Suppressor macrophage (primary cell): ENCODE data around the gene TBCA.
A peak's percentile ranks its signal among the peaks of the same experiment; 100 is the strongest.
"Not testable (repeated sequence)": the region's sequence is repeated elsewhere in the genome, so short reads cannot be mapped to it uniquely, and the experiment has no call there.

Source experiments
- DNase-seq, 4 experiments: peaks; one replicate each; pipeline ENCODE4 v3.0.0-alpha.2; 2020 to 2022

Gene TBCA

DNA sequence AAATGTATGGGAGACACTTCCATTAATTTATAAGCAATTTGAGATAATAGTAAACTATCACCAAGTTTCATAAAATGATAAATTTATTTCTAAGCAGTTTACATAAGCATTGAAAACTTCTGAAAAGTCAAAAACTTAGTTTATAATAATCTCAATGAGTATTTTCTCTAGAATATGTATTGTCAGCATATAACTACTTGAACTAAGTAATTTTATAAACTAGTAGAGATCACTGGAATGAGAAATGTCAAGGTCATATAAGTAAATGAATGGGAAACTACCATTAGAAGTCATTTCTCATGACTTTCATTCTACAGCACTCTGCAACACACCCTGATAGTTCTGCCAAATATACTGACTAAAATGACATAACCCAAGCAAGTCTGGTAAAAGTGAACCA lies 3.4 kb downstream of the TBCA start:
- DNase-seq = no peak

DNA sequence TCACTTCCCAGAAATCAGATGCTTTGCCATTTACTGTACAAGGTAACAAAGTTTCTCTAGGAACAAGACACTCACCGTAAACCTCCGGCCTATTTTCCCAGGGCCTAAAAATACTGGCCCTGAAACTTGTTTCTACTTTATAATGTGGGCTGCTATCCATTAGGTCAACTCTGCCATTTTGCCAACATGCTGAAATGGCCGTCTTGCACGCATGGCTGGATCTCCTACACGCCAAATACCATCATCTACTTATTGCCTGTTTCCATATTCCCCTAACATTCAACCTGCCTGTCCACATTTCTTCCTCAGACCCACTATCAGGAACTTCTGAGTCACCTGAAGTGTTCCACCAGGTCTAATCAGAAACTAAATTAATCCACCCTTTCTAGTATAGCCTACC lies 4.7 kb downstream of the TBCA start:
- DNase-seq = no peak

DNA sequence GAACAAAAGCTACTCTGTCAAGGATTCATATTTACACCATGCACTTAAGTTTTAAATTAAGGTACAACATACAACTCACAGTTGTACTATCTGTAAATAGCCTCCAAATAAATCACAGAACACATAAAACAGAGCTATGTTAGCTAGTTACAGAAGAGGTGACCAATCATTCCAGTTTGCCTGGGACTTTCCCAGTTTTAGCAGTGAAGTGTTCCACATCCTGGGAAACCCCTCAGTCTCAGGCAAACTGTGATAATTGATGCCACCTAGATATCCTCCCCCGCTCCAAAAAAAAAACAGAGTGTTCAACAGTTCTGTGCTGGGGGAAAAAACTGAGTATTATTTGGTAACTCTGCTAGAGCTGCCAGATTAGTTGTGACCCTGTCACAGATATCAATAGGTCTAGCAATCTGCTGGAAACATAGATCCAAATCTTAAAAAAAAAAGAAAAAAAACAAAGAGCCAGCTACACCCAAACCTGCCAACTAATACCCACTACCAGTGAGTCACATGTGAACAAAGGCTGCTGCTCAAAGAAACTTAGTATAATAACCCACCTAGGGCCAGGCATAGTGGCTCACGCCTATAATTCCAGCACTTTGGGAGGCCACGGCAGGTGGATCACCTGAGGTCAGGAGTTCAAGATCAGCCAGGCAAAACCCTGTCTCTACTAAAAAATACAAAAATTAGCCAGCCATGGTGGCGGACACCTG lies 5.7 kb downstream of the TBCA start:
- DNase-seq = no peak

DNA sequence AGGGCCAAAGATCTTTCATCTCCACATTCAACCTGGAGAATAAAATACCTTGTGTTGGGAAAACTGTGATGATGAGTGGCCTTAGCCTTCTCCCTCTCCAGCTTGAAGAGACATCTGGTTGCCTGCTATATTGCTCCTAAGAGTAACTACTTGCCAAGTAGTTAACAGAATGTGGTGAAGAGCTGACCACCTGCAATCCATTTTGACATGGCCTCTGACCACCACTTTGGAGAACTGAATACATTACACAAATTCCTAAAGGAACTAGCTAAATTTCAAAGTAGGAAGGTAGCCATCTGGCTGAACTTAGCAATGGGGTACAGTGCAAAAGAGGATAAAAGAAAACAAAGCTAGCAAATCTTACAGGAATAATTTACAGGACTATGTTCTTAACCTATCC lies 7.2 kb downstream of the TBCA start:
- DNase-seq = no peak

DNA sequence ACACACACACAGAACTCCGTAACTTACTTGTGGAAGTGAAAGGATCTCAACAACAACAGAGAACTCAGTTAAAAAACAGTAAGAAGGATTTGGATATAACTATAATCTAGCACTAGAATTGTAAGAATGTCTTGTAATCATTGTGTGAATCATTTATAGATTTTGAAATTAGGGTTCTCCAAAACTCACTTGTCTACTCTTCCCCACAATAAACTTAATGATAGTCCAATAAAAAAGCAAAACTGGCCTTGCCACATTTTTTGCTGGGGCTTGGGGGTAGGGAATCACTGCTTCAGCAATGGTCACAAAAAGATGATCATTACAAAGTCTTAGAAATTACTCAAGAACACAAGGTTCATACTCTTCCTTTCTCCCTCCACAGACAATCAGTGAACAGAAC lies 8.8 kb downstream of the TBCA start:
- DNase-seq = no peak

DNA sequence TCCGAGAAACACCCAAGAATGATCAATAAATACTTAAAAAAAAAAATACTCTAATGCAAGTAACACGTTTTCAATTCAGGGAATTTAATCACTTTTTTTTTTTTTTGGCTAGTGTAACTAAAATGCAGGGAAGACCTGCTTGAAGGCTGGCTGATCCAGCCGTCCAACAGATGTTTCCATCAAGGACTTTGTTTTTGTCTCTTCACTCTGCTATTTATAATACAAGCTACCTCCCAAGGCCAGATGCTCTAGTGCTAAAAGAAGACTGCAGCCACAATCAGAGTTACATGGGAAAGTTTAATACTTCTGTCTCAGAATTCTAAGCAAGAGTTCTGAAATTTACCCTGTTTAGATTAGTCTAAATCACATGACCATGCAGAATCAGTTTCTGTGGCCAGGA lies 14.5 kb downstream of the TBCA start:
- DNase-seq = no peak

DNA sequence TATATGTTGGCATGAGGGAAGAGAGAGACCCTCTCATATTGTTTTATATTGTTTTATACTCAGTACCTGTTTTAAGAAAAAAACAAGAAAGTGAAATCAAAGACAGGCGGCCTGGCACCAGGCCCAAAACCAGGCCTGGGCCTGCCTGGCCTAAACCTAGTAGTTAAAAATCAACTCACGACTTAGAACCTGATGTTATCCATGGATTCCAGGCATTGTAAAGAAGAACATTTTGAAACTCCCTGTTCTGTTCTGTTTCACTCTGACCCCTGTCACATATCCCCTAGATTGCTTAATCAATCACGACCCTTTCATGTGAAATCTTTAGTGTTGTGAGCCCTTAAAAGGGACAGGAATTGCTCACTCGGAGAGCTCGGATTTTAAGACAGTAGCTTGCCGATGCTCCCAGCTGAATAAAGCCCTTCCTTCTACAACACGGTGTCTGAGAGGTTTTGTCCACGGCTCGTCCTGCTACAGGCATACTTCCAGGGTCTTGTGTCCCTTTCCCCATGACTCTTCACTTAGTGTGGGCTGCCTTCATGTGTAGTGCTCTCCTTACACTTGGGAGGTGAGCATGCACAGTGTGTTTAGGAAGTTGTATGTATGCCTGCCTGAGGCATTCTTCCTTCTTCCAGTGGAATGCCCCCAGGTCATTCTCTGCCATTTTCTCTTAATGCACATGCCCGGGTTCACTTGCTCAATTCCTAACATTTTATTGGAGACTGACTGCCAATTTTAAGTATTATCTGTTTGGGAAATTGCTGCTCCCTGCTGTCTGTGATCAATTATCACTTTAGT lies 17.8 kb downstream of the TBCA start:
- DNase-seq = no peak

DNA sequence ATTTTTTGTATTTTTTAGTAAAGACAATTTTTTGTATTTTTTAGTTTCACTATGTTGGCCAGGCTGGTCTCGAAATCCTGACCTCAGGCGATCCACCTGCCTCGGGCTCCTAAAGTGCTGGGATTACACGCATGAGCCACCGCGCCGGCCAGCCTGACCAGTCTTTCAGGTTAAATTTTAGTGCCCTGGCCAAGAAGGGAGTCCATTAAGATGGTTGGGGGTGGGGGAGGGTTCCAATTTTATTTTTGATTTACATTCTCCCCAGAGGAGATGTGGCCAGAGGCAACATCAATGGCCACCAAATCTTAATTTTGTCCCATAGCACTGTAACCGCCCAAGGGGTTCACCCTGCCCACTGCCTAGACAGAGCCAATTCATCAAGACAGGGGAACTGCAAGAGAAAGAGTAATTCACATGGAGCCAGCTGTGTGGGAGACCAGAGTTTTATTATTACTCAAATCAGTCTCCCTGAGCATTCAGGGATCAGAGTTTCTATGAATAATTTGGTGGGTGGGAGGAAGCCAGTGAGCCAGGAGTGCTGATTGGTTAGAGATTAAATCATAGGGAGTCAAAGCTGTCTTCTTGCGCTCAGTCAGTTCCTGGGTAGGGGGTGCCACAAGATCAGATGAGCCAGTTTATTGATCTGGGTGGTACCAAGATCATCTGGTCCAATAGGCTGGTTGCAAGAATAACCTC lies 24.7 kb downstream of the TBCA start:
- no peak for DNase-seq

DNA sequence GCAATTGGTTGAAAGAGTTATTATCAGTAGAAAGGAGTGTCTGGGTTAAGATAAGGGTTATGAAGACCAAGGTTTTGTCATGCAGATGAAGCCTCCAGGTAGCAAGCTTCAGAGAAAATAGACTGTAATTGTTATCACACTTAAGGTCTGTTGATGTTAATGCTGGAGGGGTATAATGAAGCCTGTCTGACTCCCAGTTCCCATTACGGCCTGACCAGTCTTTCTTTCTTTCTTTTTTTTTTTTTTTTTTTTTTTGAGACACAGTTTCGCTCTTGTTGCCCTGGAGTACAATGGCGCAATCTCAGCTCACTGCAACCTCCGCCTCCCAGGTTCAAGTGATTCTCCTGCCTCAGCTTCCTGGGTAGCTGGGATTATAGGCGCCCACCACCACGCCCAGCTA lies 25.2 kb downstream of the TBCA start:
- not testable (repeated sequence) for DNase-seq

DNA sequence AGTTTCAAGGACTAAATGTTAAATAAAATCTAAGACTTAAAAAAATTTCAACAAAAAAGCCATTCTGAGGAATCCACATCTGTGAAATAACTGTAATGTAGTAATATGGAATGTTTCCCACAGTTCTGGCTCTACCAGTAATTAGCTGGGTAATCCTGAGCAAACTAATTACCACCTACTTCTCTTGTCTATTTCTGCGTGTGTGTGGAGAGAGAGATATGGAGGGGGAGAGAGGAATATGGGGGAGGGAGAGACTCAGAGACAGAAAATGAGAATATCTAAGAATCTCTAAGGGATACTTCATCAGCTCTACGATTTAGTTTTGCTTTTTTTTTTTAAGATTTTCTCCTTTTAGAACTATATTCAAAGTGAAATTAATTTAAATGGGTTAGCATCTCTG lies 28.0 kb downstream of the TBCA start:
- DNase-seq = no peak

DNA sequence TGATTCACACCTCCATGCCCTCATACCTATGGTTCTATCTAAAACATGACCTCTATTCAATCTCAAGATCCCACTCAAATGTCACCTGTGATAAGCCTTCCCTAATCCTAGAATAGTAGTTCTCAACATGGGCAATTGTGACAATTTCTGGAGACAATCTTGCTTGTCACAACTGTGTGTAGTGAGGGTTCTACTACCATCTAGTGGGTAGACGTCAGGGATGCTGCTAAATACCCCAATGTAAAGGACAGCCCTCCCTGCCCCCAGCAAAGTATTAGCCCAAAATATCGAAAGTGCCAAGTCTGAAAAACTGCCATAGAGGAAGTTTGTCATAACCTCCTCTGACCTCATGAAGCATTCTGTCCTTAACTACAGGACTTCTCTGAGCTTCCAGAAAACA lies 32.0 kb downstream of the TBCA start:
- DNase-seq = peak in 1 of 4 experiments; percentile 2

DNA sequence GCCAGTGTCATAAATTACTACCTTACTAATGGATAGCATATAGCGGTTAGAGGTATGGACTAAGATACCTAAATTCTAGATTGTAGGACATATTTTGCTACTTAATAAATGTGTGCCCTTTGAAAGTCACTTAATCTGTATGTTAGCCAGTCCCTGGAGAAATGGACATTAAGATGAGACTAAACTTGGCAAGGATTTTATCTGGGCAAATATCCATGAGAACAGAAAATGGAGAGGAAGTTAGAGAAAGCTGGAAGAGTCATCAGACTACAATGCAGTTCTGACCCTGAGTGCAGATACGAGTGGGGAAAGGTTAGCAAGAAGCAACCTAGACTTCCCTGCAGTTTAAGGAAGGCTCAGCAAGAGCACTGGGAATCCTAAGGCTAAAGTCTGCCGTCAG lies 33.0 kb downstream of the TBCA start:
- DNase-seq = no peak

DNA sequence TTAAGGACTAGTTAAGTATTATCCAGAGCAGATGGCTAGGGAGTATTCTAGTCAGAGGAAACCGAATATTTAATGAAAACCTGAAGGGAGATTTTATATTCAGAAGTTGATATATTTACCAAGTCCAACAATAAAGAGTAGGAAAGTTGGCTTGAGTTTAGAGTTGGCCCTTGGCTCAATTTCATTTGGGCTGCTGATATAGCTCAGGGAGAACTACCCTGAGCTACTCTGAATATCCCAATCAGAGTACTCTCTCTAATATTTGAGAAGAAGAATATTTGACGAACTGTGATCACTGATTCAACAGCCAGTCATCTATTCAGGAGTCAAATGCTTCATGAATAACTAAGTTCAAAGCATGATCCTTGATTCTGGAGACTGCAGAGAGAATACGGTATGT lies 34.5 kb downstream of the TBCA start:
- DNase-seq = no peak

DNA sequence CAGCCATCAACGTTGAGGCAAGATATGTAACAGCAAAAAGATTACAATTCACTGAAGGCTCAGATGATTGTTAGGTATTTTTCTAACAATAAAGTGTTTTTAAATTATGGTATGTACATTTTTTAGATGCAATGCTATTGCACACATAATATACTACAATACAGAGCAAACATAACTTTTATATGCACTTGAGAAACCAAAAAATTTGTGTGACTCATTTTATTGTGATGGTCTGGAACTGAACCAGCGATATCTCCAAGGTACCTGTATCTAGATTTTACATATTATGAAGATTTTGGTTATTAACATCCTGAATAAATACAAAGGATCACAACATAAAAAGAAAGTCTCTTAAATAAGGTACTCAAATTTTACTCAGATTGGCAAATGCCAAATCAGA lies 41.3 kb downstream of the TBCA start:
- no peak for DNase-seq

DNA sequence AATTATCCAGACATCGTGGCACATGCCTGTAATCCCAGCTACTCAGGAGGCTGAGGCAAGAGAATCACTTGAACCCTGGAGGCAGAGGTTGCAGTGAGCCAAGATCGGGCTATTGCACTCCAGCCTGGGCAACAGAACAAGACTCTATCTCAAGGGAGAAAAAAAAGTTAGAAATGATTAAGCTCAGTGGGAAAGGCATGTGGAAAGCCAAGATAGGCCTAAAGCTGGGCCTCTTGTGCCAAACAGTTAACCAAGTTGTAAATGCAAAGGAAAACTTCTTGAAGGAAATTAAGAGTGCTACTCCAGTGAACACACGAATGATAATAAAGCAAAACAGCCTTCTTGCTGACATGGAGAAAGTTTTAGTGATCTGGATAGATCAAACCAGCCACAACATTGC lies 43.0 kb downstream of the TBCA start:
- no peak for DNase-seq

DNA sequence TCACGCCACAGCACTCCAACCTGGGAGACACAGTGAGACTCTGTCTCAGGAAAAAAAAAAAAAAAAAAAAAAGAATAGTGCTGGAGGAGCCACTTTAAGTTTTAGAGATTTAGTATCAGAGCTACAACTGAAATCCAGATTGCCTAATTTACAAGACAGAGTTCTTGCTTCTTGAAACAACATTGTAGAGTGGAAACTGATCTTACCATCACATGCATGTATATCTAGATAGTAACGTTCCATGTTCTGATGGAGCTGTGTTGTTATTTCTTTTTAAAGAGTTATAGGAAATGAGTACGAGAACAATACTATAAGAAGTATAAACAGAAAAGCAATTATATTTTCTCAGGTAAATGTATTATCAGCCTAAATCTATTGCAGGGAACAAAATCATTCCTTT lies 48.9 kb downstream of the TBCA start:
- no peak for DNase-seq

DNA sequence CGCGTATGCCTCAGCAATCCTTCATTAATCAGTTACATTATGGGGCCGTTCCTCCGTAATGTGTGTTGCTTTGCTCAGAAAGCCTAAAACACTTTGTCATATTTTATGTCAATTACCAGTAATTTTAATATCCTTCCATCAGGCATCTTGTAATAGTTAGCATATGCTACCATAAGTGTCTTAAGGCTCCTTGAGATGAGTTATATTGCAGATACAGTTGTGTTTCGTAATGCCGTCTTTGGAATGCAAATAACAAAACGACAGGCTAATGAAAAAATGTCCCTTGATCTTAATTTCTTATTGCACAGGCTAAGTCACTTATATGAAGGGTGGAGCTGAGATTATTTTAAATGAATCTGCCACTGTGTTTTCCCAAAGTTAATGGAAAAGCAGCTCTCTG lies 50.5 kb downstream of the TBCA start:
- no peak for DNase-seq

DNA sequence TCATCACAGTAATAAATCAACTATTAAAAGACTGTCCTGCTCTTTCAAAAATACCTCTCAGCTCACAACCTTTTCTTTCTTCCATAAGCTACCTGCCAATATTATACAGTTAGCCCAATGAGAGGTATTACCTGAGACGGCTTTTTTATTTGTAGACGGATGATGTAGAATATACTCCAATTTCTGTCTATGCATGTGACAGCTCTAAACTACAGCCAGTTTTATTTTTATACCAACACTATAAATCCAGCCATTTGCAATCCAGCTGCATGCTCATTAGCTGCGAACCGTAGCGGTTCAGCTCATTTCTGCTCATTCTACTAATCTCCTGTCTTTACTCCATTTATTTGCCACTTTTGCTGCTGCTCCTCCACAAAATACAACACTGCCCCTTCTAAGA lies 51.2 kb downstream of the TBCA start:
- DNase-seq = no peak

DNA sequence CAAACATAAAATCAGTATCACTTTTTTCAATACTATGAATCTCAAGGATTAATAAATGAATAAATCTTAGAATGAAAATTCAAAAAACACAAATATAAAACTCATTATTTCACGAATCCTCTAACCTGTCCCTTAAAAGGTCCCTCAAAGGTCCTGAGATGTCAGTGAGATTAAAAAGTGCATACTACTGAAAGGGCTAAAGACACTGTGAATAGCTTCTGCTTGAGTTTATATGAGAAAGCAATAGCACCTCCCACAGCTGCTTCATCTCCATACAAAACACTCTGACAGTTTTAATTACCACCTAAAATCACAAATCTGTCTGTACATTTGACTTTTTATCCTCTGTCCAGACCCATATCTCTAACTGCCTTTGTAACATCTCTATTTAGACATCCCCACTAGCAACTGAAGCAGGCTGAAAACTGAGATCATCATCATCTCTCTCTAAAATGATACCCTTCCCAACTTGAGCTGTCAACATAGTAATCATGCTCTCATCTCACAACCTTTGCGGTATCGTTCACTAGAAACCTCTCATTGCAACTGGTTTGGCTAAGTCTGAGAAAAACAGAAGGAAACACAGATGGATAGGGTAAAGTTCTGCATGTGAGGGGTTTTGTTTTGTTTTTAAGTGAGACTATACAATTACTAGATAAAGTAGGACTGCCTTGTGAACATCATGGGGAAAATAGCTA lies 56.3 kb downstream of the TBCA start:
- no peak for DNase-seq

DNA sequence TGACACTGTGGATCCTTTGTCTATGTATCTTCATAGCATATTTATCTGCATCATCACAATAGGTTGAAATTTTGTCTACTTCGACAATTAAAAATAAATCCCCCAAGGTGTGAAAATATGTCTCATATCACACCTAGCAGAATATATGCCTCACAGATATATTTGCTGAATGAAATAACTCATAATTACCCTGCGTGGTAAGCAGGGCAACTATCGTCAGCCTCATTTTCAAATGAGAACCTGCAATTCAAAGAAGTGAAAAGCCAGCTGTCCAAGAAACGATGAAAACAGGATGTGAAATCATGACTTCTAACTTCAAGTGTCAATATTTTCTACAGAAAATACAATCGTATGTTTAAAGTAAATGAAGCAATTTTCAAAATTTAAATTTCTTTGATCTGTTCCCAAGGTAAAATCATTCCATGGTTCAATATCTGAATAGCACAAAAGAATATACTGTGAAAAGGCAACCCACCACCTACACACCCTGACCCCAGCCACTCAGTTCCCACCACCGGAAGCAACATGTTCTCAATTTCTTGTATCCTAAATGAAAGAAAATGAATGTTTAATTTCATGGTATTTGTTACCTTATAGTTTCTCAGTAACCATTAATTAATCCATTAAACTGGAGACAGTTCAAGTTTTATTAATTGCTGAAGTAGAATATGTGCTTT lies 57.1 kb downstream of the TBCA start:
- no peak for DNase-seq

DNA sequence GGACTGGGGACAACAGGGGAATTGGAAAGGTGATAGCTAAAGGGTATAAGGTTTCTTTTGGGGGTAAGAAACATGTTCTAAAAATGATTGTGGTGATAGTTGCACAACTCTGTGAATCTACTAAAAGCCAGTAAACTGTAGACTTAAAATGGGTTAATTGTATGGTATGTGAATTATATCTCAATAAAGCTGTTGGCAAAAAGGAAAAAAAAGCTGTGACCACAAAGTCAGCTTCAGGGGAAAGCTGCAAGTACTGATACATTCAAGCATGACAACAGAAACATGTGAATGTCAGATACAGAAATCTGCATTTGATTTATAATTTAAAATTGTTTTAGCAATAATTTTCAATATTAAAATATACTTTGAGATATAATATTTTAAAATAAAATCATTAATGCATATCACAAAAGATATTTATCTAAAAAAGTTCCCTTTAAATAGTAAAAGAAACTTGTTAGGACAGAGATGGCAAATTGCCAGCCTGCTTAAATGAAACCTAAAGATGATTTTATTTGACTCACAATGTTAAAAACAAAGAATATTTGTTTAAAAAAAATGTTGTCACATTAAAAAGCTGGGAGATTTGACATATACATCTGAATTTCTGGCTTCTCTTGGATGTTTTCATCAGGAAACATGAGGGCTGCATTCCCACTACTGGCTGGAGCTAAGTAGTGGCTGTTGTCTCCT lies 66.0 kb downstream of the TBCA start:
- DNase-seq = peak in 1 of 4 experiments; percentile 20

DNA sequence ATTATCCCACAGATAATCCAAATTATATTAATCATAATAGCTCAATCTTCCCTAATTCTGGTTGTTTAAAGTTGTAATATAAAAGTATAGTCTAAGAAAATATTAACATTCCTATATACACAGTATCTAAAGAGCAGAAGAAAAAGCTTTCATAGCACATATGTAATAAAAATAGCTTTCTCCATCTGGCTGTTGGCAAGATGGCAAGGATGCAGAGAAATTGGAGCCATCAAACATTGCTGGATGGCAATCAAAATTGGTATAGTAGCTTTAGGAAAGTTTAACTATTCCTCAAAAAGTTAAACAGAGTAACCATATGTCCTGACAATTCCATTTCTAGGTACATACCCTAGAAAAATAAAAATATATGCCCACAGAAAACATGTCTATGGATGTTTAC lies 66.8 kb downstream of the TBCA start:
- no peak for DNase-seq
